Mesendoderm (in vitro differentiated cells): ENCODE measurements around the gene EPHA2.

Experiments used
- DNase-seq: peaks from one replicate; pipeline ENCODE4 v3.0.0; 2013
- H2AK5ac ChIP-seq: 2 replicates; pipeline ENCODE4 v1.6.1; 2013; ENCODE audit warnings: low read length, inconsistent platforms
- H2BK120ac ChIP-seq: 2 replicates; pipeline ENCODE4 v1.6.1; 2013; ENCODE audit warnings: low read depth, mild to moderate bottlenecking, low read length, moderate library complexity, mixed read lengths
- H2BK15ac ChIP-seq: replicated peaks from 2 replicates; pipeline ENCODE4 v1.6.1; 2013; ENCODE audit warnings: low read depth, mild to moderate bottlenecking, moderate library complexity
- H2BK5ac ChIP-seq: 2 replicates; pipeline ENCODE4 v1.6.1; 2013; ENCODE audit warnings: low read length, inconsistent platforms
- H3K18ac ChIP-seq: 2 replicates; pipeline ENCODE4 v1.6.1; 2013; ENCODE audit warnings: mild to moderate bottlenecking, low read length, mixed read lengths
- H3K23ac ChIP-seq: one replicate; pipeline ENCODE4 v1.6.1; 2013; ENCODE audit warnings: low read length
- H3K27ac ChIP-seq: 2 replicates; pipeline ENCODE4 v1.5.1; 2013; ENCODE audit warnings: low read depth, mild to moderate bottlenecking, inconsistent platforms, low read length, moderate library complexity
- H3K27me3 ChIP-seq: 2 replicates; pipeline ENCODE4 v1.6.1; 2013; ENCODE audit warnings: low read length, control low read depth, mild to moderate bottlenecking, inconsistent platforms; ENCODE audit not compliant: insufficient read depth, poor library complexity
- H3K36me3 ChIP-seq: 2 replicates; pipeline ENCODE4 v1.6.1; 2013; ENCODE audit warnings: low read length, inconsistent platforms; ENCODE audit not compliant: control insufficient read depth, insufficient read depth
- H3K4ac ChIP-seq: one replicate; pipeline ENCODE4 v1.6.1; 2013; ENCODE audit warnings: low read depth, mild to moderate bottlenecking, low read length, moderate library complexity
- H3K4me1 ChIP-seq: 2 replicates; pipeline ENCODE4 v1.6.1; 2013; ENCODE audit warnings: low read depth, low read length, inconsistent platforms; ENCODE audit not compliant: control insufficient read depth
- H3K4me2 ChIP-seq: 2 replicates; pipeline ENCODE4 v1.6.1; 2013; ENCODE audit warnings: low read length
- H3K4me3 ChIP-seq: 2 replicates; pipeline ENCODE4 v1.5.1; 2013; ENCODE audit warnings: mild to moderate bottlenecking, low read length
- H3K56ac ChIP-seq: one replicate; pipeline ENCODE4 v1.6.1; 2013; ENCODE audit warnings: low read length
- H3K79me1 ChIP-seq: 2 replicates; pipeline ENCODE4 v1.6.1; 2013; ENCODE audit warnings: low read length, inconsistent platforms
- H3K79me2 ChIP-seq: 2 replicates; pipeline ENCODE4 v1.6.1; 2013; ENCODE audit warnings: mild to moderate bottlenecking, low read length; ENCODE audit not compliant: control insufficient read depth, insufficient read depth
- H3K9ac ChIP-seq: 2 replicates; pipeline ENCODE4 v1.6.1; 2013; ENCODE audit warnings: low read length, inconsistent platforms
- H4K5ac ChIP-seq: one replicate; pipeline ENCODE4 v1.6.1; 2013; ENCODE audit warnings: low read length
- H4K8ac ChIP-seq: one replicate; pipeline ENCODE4 v1.6.1; 2013; ENCODE audit warnings: low read depth, mild to moderate bottlenecking, control low read depth, low read length, moderate library complexity
- WGBS: extraction: QIAGEN DNeasy Blood & Tissue Kit; methylation state at CpG from one replicate; pipeline ENCODE4 v1.1.7; 2013; ENCODE audit warnings: low lambda C conversion rate, missing lambda C conversion rate; ENCODE audit not compliant: insufficient coverage; ENCODE audit errors: extremely low coverage; 5-methylcytosine and 5-hydroxymethylcytosine counted together

The EPHA2 gene

GRCh38 chr1:16129921-16130543, 25.8 kb downstream of the EPHA2 start:
- Histone ChIP-seq H4K5ac (no peak overlapping the region), H3K56ac (no peak overlapping the region), H2BK120ac (no peak overlapping the region), H3K36me3 (peaks cover 69% of the 10 kb centered on the region), H3K79me2 (peaks cover 3% of the 10 kb centered on the region), H2BK5ac (no peak overlapping the region), H3K4me1 (no peaks in the 10 kb centered on the region), H2AK5ac (no peak overlapping the region), H3K79me1 (peaks cover 27% of the 10 kb centered on the region), H3K9ac (no peak overlapping the region), H2BK15ac (no peak overlapping the region), H3K4me3 (no peak overlapping the region), H3K23ac (no peak overlapping the region), H3K4ac (no peak overlapping the region), H4K8ac (no peak overlapping the region), H3K4me2 (no peak overlapping the region), H3K27ac (no peak overlapping the region), H3K27me3 (no peaks in the 10 kb centered on the region), H3K18ac (no peak overlapping the region)
- WGBS = no CpG with 5 or more reads among the region's 16 CpGs
- DNase-seq = no peak

DNA sequence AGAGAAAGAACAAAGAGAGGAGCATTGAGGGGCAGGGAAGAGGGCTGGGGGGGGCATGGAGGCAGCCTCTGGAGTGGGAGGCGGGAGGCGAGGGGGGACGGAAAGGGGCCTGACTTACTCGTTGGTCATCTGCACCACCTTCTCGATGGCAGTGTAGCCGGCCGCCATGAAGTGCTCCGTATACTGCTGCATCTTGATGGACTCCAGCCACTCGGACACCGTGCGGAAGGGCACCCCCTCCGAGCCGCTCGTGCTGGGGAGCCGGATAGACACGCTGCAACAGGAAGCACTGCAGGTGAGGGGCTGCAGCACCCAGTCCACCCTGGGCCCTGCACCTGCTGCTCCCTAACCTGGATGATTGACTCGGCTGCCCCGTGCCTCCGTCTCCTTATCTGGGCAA, 26.6 kb downstream of the EPHA2 start:
- H2BK5ac ChIP-seq = no peak overlapping the region
- WGBS = no CpG with 5 or more reads among the region's 19 CpGs

GRCh38 chr1:16128338-16128741, 27.5 kb downstream of the EPHA2 start:
- H3K9ac ChIP-seq = no peak overlapping the region
- no peaks in the 10 kb centered on the region for H3K27me3 ChIP-seq
- H3K27ac ChIP-seq = no peak overlapping the region
- no peak overlapping the region for H3K4me3 ChIP-seq
- no peak overlapping the region for H3K4ac ChIP-seq
- no peak overlapping the region for H3K18ac ChIP-seq
- H3K79me2 ChIP-seq = no peaks in the 10 kb centered on the region
- no peak overlapping the region for H2BK120ac ChIP-seq
- no peak overlapping the region for H2BK5ac ChIP-seq
- H2AK5ac ChIP-seq = no peak overlapping the region
- H4K8ac ChIP-seq = no peak overlapping the region
- no peak overlapping the region for H4K5ac ChIP-seq
- no peak for DNase-seq
- H3K4me1 ChIP-seq = no peaks in the 10 kb centered on the region
- no CpG with 5 or more reads among the region's 6 CpGs for WGBS
- peaks cover 25% of the 10 kb centered on the region for H3K79me1 ChIP-seq
- no peak overlapping the region for H2BK15ac ChIP-seq
- H3K36me3 ChIP-seq = peaks cover 63% of the 10 kb centered on the region
- H3K4me2 ChIP-seq = no peak overlapping the region
- no peak overlapping the region for H3K56ac ChIP-seq
- H3K23ac ChIP-seq = no peak overlapping the region

More for the DNA sequence above, 26.6 kb downstream of the EPHA2 start:
- DNase-seq = no peak
- no peak overlapping the region for H3K4ac ChIP-seq
- H4K8ac ChIP-seq = no peak overlapping the region
- peaks cover under 1% of the 10 kb centered on the region for H3K79me2 ChIP-seq
- H2BK15ac ChIP-seq = no peak overlapping the region
- no peak overlapping the region for H2BK120ac ChIP-seq
- no peak overlapping the region for H3K4me2 ChIP-seq
- H3K4me3 ChIP-seq = no peak overlapping the region
- H3K23ac ChIP-seq = no peak overlapping the region
- H3K27me3 ChIP-seq = no peaks in the 10 kb centered on the region
- H3K18ac ChIP-seq = no peak overlapping the region
- H3K79me1 ChIP-seq = peaks cover 25% of the 10 kb centered on the region
- H3K9ac ChIP-seq = no peak overlapping the region
- H3K36me3 ChIP-seq = peaks cover 68% of the 10 kb centered on the region
- H3K56ac ChIP-seq = no peak overlapping the region
- H3K4me1 ChIP-seq = no peaks in the 10 kb centered on the region
- H4K5ac ChIP-seq = no peak overlapping the region
- no peak overlapping the region for H3K27ac ChIP-seq
- H2AK5ac ChIP-seq = no peak overlapping the region

DNA sequence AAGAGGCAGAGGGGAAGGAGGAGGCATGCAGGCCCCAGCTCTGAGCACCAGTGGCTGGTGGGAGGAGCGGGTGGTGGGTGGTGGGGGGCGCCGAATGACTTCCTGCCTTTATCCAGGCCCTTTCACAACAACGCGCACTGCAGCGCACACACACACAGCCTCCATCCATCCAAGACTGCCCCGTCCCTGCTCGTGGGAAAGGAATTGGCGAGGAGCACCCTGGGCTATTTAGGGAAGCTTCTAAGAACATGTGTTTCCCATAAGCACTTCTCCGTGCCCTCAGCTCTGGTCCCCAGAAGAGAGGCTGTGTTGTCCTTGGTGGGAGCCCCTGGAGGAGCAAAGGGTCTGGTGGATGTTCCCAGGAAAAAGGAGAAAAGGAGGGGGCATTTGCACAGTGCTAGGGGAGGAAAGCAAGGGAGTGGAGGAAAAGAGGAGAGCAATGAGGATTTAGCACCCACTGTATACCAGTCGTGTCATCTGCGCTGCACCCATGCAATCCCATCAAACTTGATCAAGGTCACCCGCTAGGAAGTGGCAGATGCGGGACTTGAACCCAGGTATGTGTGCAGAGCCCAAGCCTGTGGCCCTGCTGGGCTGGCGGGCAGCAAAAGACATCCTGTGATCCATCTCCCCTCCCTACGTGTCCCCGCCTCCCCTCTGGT, 28.1 kb downstream of the EPHA2 start:
- Histone ChIP-seq H3K18ac (no peak overlapping the region), H3K4me1 (no peaks in the 10 kb centered on the region), H3K79me2 (no peaks in the 10 kb centered on the region), H3K27me3 (no peaks in the 10 kb centered on the region), H3K56ac (no peak overlapping the region), H4K8ac (no peak overlapping the region), H3K9ac (no peak overlapping the region), H2BK120ac (no peak overlapping the region), H2AK5ac (no peak overlapping the region), H4K5ac (no peak overlapping the region), H2BK5ac (no peak overlapping the region), H3K27ac (no peak overlapping the region), H2BK15ac (no peak overlapping the region), H3K4me3 (no peak overlapping the region), H3K23ac (no peak overlapping the region), H3K36me3 (peaks cover 62% of the 10 kb centered on the region), H3K4ac (no peak overlapping the region), H3K4me2 (no peak overlapping the region), H3K79me1 (peaks cover 20% of the 10 kb centered on the region)
- DNase-seq = no peak
- no CpG with 5 or more reads among the region's 17 CpGs for WGBS

- DNase-seq = no peak
- no CpG with 5 or more reads among the region's 12 CpGs for WGBS
- H3K23ac ChIP-seq = no peak overlapping the region
- H2AK5ac ChIP-seq = no peak overlapping the region
- H4K8ac ChIP-seq = no peak overlapping the region
- no peak overlapping the region for H2BK120ac ChIP-seq
- no peak overlapping the region for H2BK5ac ChIP-seq
- H3K27me3 ChIP-seq = no peaks in the 10 kb centered on the region
- no peak overlapping the region for H3K4ac ChIP-seq
- no peak overlapping the region for H3K27ac ChIP-seq
- no peaks in the 10 kb centered on the region for H3K79me2 ChIP-seq
- peaks cover 20% of the 10 kb centered on the region for H3K79me1 ChIP-seq
- no peak overlapping the region for H3K56ac ChIP-seq
- no peak overlapping the region for H3K9ac ChIP-seq
- no peak overlapping the region for H3K18ac ChIP-seq
- H2BK15ac ChIP-seq = no peak overlapping the region
- peaks cover 5% of the 10 kb centered on the region for H3K4me1 ChIP-seq
- peaks cover 58% of the 10 kb centered on the region for H3K36me3 ChIP-seq
- no peak overlapping the region for H3K4me3 ChIP-seq
- H3K4me2 ChIP-seq = no peak overlapping the region
- no peak overlapping the region for H4K5ac ChIP-seq
Measured at GRCh38 chr1:16126743-16127515, 28.9 kb downstream of the EPHA2 start.
